Subcutaneous abdominal adipose tissue (tissue), 5 donors: Measurements from ENCODE around the gene RPS6KA5.

Source experiments
- H3K27ac ChIP-seq: one replicate; pipeline ENCODE4 v1.7.0; 2013; ENCODE audit warnings: low read depth, mild to moderate bottlenecking, inconsistent platforms, low read length, moderate library complexity
- H3K27me3 ChIP-seq, 5 donors: one replicate each; pipeline ENCODE4 v1.7.0; 2013; ENCODE audit warnings: low read length in 5 of 5, inconsistent platforms in 1 of 5; ENCODE audit not compliant: control insufficient read depth in 5 of 5, insufficient read depth in 4 of 5
- H3K36me3 ChIP-seq, 5 donors: one replicate each; pipeline ENCODE4 v1.7.0; 2013; ENCODE audit warnings: low read length in 5 of 5; ENCODE audit not compliant: control insufficient read depth in 5 of 5, insufficient read depth in 5 of 5
- H3K4me1 ChIP-seq, 5 donors: one replicate each; pipeline ENCODE4 v1.7.0; 2013; ENCODE audit warnings: low read length in 5 of 5, mild to moderate bottlenecking in 3 of 5, moderate library complexity in 1 of 5; ENCODE audit not compliant: control insufficient read depth in 5 of 5, insufficient read depth in 5 of 5
- H3K4me3 ChIP-seq, 5 donors: one replicate each; pipeline ENCODE4 v1.7.0; 2013; ENCODE audit warnings: low read length in 5 of 5, low read depth in 1 of 5
- H3K9ac ChIP-seq, 5 donors: one replicate each; pipeline ENCODE4 v1.7.0; 2013; ENCODE audit warnings: low read length in 5 of 5, mild to moderate bottlenecking in 4 of 5, moderate library complexity in 3 of 5
- H3K9me3 ChIP-seq, 5 donors: one replicate each; pipeline ENCODE4 v1.7.0; 2013; ENCODE audit warnings: low read length in 5 of 5; ENCODE audit not compliant: control insufficient read depth in 5 of 5
- donor health status: healthy.
- donor health status: healthy.
- donor health status: healthy.
- donor health status: healthy.
- donor health status: healthy.

The RPS6KA5 gene

DNA sequence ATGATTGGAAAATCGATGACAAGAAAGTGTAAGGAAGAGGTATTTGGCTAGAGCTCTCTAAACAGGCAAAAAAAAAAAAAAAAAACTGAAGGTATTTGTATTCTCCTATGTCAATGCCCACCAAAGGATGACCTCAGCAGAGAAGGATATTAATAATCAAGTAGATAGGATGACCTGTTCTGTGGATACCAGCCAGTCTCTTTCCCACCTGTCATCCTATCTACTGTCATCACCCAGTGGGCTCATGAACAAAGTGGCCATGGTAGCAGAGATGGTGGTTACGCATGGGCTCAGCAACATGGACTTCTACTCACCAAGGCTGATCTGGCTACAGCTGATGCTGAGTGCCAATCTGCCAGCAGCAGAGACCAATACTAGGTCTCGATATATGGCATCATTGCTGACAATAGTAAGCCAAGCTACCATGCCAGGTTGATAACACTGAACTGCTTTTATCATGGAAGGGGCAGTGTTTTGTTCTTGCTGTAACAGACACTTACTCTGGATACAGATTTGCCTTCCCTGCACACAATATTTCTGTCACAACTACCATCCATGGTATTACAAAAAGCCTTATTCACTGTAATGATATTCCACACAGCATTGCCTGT is 43.5 kb downstream of the RPS6KA5 start:
- Histone ChIP-seq H3K4me3 (no peak overlapping the region), H3K27me3 (no peaks in the 10 kb centered on the region), H3K36me3 (no peaks in the 10 kb centered on the region), H3K27ac (no peak overlapping the region), H3K9ac (no peak overlapping the region), H3K4me1 (peaks cover 0 to 17% (median 5%) of the 10 kb centered on the region in 5 donors), H3K9me3 (no peaks in the 10 kb centered on the region)

DNA sequence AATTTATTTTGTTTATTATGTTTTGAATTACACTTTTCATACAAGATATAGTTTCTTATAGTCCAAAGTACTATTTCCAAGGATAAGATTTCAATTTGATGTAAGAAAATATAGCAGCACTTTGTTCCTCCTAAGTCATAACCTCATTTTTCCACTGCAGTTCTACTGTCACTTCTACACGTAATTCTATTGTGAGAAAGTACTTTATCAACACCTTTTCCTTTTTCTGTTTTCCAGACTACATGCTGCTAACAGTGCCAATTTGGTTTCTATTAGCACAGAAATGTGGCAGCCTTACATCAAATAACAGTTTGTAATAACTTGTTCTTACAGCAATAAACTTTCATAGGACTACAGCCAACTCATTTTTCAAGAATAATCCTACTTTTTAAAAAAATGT is 45.0 kb downstream of the RPS6KA5 start:
- no peak overlapping the region for H3K27ac ChIP-seq
- no peaks in the 10 kb centered on the region for H3K27me3 ChIP-seq

DNA sequence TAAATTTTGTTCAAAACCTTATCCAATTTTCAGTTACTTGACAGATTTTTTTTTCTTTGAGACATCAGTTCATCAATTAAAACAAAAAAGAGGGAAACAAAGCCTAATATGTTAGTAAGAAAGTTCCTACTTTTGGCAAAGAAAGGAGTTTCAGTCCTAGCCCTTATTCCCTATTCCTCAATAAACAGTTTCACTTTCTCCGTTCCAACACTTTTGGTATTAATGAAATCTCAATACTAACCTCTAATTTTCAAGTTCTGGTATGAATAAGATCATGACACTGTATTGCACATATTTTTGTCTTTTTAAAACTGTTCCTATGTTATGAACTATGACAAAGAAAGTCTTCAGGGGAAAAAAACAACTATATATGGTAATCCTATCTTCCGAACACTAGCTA is 48.4 kb downstream of the RPS6KA5 start:
- H3K27me3 ChIP-seq = no peaks in the 10 kb centered on the region
- H3K4me1 ChIP-seq = peaks cover 0 to 19% (median 7%) of the 10 kb centered on the region in 5 donors
- H3K4me3 ChIP-seq = peak overlapping the region in 3 of 5 donors; percentile 1 to 50 (median 5)
- no peaks in the 10 kb centered on the region for H3K36me3 ChIP-seq
- H3K27ac ChIP-seq = no peak overlapping the region
- H3K9me3 ChIP-seq = no peaks in the 10 kb centered on the region
- no peak overlapping the region for H3K9ac ChIP-seq

More for the DNA sequence above, 45.0 kb downstream of the RPS6KA5 start:
- peaks cover 0 to 15% (median 3%) of the 10 kb centered on the region in 5 donors for H3K4me1 ChIP-seq
- H3K36me3 ChIP-seq = no peaks in the 10 kb centered on the region
- no peak overlapping the region for H3K9ac ChIP-seq
- no peak overlapping the region for H3K4me3 ChIP-seq
- no peaks in the 10 kb centered on the region for H3K9me3 ChIP-seq

DNA sequence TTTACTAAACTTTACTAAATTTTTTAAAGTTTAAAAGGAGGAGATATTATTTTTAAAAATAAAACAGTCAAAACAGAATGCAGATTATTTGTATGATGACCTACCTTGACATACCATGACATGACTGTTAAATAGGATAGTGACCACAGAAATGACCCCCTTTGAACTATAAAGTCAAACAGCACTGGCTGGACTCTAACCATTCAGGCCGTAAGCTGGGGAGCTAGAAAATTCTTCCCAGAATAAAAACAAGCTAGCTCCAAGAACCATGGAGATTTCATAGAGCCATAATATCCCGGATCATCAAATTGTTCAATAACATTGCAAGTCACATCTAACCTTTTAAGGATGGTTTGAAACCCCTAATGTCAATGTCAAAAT is 50.3 kb downstream of the RPS6KA5 start:
- Histone ChIP-seq H3K9me3 (no peaks in the 10 kb centered on the region), H3K9ac (no peak overlapping the region), H3K27me3 (no peaks in the 10 kb centered on the region), H3K27ac (no peak overlapping the region), H3K4me1 (peaks cover 2 to 19% (median 7%) of the 10 kb centered on the region in 5 donors), H3K36me3 (no peaks in the 10 kb centered on the region), H3K4me3 (no peak overlapping the region)

DNA sequence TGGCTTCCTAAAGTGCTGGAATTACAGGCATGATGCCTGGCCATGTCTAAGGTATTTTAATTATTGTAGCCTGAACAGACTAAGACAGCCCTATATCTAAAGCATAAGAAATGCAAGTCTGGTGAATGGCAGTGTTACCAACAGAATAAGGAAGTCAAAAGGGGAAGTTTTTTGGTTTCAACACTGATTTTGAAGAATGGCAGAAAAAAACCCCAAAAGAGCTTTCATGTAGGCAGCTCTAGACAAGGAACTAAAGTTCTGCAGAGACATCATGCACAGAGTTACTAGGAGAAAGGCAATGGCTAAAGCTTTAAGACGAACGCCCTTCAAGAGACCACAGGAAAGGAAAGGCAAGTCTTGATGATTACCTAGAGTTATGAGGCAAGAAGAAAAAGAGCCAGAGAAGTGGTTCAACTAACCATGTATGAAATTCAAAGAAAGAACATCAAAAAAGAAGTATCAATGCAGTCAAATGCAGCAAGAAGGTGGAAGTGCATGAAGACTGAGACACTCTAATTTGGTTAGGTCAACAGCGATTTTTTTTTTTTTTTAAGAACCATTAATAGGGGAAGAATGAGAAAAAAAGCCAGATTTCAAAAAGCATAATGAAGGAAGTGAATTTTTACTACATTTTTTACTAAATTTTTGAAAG is 50.8 kb downstream of the RPS6KA5 start:
- Histone ChIP-seq H3K27ac (no peak overlapping the region), H3K4me3 (no peak overlapping the region), H3K9ac (no peak overlapping the region), H3K9me3 (no peaks in the 10 kb centered on the region), H3K27me3 (no peaks in the 10 kb centered on the region), H3K4me1 (peaks cover 2 to 19% (median 7%) of the 10 kb centered on the region in 5 donors), H3K36me3 (no peaks in the 10 kb centered on the region)

DNA sequence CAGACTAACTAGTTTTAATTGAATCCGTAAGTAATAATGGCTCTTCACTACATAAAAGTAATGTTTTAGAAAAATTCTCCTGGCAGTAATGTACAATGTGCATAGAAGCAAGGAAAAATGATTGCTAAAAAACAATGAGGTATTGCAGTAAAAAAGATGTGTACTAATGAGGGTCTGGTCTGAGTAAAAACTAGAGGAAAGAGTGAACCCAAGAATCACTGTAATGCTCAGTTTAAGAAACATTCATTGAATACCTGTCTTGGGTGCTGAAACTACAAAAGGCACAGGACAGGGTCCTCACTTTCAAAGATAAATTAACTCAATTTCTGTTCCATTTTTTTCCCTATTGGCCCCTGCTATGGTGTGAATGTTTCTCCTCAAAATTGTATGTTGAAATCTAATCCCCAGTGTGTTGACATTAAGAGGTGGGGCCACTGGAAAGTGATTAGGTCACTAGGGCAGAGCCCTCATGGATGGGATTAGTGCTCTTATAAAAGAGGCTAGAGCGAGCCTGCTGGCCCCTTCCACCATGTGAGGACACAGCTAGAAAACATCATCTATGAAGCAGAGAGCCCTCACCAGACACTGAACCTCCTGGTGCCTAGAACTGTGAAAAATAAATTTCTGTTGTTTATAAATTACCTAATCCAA is 51.6 kb downstream of the RPS6KA5 start:
- peaks cover 2 to 19% (median 7%) of the 10 kb centered on the region in 5 donors for H3K4me1 ChIP-seq
- no peaks in the 10 kb centered on the region for H3K9me3 ChIP-seq
- H3K27me3 ChIP-seq = no peaks in the 10 kb centered on the region
- no peaks in the 10 kb centered on the region for H3K36me3 ChIP-seq
- H3K9ac ChIP-seq = no peak overlapping the region
- H3K27ac ChIP-seq = no peak overlapping the region
- H3K4me3 ChIP-seq = no peak overlapping the region

DNA sequence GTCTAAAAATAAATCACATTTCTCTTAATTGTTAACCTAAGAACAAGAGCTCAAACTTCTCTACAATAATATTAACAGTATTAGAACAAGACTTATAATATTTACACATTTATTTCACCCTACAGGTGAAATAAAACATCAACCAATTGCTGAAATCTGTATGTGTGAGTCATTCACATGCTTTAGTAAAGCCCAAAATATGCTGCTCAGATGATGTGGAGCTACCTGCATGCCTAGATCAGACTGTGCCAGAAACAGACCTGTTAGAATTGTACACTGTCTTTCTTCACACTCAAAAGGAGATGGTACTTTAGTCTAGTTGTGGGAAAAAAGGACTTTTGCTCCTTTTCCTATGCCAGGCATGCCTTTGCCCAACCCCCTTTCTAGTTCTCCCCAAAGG is 54.7 kb downstream of the RPS6KA5 start:
- H3K9me3 ChIP-seq = no peaks in the 10 kb centered on the region
- H3K4me3 ChIP-seq = no peak overlapping the region
- H3K36me3 ChIP-seq = no peaks in the 10 kb centered on the region
- H3K27me3 ChIP-seq = no peaks in the 10 kb centered on the region
- H3K4me1 ChIP-seq = peaks cover 0 to 4% (median 3%) of the 10 kb centered on the region in 5 donors
- H3K9ac ChIP-seq = no peak overlapping the region
- H3K27ac ChIP-seq = no peak overlapping the region

DNA sequence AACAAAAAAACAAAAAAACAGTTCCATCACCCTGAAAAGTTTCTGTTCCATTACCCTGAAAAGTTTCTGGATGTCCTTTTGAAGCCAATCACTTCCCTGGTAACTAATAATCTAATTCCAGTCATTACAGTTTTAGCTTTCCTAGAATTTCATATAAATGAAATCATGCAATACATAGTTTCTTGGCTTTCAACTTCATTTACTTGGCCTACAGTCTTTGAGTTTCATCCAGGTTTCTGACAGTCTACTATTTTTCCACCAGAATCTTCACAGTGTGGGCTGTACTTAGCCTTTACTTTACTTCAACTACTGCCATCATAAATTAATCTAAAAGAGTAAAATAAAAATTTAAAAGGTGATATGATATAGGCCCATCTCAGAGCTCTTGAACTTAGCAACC is 55.5 kb downstream of the RPS6KA5 start:
- Histone ChIP-seq H3K9me3 (no peaks in the 10 kb centered on the region), H3K4me1 (peaks cover 0 to 4% (median 3%) of the 10 kb centered on the region in 5 donors), H3K9ac (no peak overlapping the region), H3K36me3 (no peaks in the 10 kb centered on the region), H3K27ac (no peak overlapping the region), H3K27me3 (no peaks in the 10 kb centered on the region), H3K4me3 (no peak overlapping the region)

DNA sequence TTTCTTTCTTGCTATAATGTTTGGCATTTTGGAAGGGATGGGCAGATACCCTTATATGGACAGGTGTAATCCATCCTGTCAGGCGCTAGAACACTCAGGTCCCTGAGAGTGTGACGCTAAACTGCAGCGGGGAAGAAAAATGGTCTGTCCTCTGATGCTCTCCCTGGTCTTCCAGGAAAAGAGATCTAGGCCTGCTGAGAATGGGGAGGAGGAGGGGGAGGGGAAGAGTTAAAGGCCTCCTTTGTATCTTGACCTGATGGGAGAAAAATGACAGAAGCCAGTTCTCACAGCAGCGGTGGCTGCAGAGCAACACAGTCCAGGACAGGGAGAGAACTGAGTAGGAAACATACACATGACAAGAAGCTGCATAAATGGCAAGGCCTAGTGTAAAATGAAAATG is 61.1 kb downstream of the RPS6KA5 start:
- Histone ChIP-seq H3K9me3 (no peaks in the 10 kb centered on the region), H3K27ac (no peak overlapping the region), H3K4me1 (no peaks in the 10 kb centered on the region), H3K36me3 (peaks cover 0 to 4% (median 0%) of the 10 kb centered on the region in 5 donors), H3K9ac (no peak overlapping the region), H3K4me3 (no peak overlapping the region), H3K27me3 (no peaks in the 10 kb centered on the region)

DNA sequence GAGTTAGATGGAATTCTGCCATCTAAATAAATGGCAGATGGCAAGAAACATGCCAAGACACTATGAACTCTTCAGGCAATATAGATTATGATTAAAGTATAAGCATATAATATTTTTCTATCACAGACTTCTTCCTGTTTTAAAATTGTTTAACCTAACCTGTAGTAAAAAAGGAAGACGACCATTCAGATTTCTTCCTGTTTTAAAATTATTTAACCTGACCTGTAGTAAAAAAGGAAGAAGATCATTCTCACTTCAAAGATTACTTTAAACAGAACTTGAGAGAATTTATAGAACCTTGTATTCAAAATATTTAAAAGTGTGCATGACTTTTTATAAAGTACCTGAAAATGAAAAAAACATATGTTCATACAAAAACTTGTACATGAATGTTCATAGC is 63.5 kb downstream of the RPS6KA5 start:
- Histone ChIP-seq H3K9ac (no peak overlapping the region), H3K36me3 (peaks cover 0 to 4% (median 0%) of the 10 kb centered on the region in 5 donors), H3K27ac (no peak overlapping the region), H3K27me3 (no peaks in the 10 kb centered on the region), H3K4me1 (no peaks in the 10 kb centered on the region), H3K9me3 (no peaks in the 10 kb centered on the region), H3K4me3 (no peak overlapping the region)
